NOMO-1 (cell line): ENCODE results near the gene PVALEF.
A peak's percentile ranks its signal among the peaks of the same experiment; 100 is the strongest.

Experiments
- DNase-seq, 2 experiments: peaks; one replicate each; lab custom pipeline; 2025; ENCODE audit not compliant: unreplicated experiment in 2 of 2; lab: John Stamatoyannopoulos, UW

PVALEF gene

GRCh38 chr17:81128338-81128737 is 37.0 kb upstream of the PVALEF start:
- no peak for DNase-seq

- DNase-seq = no peak
Observed at GRCh38 chr17:81128774-81129173, 36.5 kb upstream of the PVALEF start.

GRCh38 chr17:81129289-81129688 is 36.0 kb upstream of the PVALEF start:
- DNase-seq = no peak

- DNase-seq = no peak
Observed at GRCh38 chr17:81129711-81130367, 35.5 kb upstream of the PVALEF start.

DNA sequence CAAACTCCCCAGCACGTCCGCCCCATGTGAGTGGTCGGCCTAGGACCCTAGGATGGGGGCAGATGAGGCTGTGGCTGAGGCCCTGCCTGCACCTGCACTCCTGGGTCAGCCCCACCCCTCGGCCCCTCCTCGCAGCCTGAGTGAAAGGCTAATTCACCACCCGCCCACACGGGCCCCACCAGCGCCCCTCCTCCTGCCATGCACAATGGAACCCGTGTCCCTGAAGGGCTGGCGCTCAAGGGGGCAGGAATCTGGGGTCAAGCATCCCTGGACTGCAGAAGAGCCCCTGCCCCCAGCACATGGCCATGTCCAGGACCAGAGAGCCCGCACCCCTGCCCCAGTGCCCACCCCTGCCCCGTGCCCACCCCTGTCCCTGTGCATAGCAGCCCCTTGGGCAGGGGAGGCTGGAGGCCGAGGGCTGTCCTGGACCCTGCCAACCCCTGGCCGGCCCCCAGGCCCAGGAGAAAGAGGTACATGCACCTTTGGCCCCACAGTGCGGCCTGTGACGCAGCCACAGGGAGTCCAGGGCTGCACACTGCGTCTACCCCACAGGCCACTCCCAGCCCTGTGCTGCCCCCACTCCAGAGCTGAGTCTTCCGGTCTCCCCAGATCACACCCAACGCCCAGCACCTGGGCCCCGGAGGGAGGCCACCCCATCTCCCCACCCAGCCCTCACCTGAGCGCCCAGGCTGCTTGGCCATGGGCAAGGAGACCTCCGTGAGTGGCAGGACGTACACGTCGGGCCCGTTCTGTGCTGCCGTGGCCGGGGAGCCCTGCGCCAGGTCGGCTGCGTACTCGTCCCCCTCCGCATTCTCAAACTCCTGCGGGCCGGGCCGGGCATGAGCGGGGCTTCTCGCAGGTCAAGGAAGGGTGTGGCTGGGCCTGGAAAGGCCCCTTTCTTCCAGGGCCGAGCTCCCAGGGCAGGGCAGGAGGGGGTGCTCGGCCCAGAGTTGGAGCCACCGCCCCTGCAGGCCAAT is 34.6 kb upstream of the PVALEF start:
- DNase-seq = no peak

GRCh38 chr17:81131486-81132196 is 33.7 kb upstream of the PVALEF start:
- DNase-seq = no peak

- DNase-seq = no peak
Observed at GRCh38 chr17:81132197-81132540, 33.1 kb upstream of the PVALEF start.

DNA sequence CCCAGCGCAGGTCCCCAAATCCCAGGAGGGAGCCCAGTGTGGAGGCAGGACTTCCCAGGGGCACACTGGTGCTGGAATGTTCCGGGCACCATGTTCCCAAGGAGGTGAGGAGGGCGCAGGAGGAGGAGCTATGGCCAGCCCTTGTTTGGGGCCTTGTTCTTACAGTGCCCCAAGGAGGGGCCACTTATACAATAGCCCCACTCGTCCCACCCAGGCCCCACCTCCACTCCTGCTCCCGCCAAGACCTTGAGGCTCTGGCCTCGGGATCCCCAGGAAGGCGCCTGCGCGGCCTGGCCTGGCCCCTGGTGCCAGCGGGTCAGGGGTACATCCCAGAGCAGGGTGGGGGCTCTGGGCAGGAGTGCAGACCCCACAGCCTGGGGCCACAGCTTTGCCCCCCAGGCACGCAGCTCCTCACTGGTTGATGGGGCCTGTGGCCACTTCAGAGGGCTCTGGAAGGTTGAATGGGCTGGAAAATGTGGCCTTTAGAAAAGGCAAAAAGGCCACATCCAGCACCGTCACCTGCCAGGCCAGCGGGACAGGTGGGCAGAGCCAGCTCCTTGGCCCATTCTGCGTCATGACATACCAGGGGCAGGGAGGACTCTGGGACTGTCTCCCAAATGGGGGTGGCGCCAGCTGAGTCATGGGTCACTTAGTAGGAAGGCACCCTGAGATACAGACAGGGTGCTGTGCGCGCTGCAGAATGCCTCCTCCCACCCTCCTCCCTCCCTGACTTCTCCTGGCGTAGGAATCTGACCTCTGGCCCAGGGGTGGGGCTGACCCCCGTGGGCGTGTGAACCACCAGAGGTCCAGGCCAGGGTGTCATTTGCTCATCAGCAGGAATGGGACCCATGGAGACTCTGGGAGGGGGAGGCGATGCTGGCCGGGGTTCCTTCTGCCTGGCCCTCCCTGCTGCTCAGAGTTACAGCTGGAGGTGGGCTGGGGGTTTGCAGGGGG is 32.3 kb upstream of the PVALEF start:
- DNase-seq = no peak

- DNase-seq = no peak
Observed at GRCh38 chr17:81134064-81134781, 31.1 kb upstream of the PVALEF start.

DNA sequence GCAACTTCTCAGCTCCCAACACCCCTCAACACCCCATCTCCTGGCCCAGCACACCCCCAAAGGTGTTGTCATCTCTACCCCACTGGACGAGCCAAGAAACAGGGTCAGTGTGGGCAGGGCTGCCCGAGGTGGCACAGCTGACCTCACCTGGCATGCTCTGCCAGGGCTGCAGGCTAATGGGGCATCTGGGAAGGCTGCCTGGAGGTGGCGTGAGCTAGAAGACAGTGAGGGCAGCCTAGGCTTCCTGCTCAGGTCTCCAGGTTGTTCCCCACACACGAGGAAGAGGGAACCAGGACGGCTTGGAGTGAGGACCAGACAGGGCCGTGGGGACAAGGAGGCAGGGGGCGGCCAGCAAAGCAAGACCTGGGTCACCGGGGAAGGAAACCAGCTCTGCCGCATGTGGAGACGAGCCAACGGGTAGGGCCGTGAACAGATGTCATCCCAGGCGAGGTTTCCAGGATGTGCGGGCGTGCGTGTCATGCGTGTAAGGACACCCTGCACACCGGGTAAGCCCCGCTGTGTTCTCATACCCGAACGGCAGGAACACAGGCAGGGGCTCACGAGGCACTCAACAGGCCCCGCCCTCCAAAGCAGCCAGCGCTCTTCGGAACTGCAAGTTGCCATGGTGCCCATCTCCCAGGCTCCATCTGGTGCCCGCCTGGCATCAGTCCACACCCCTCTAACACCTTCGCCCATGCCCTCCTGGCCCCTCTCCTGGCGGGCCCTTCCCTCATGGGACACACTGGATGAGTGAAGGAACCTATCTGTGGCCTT is 29.6 kb upstream of the PVALEF start:
- no peak for DNase-seq

DNA sequence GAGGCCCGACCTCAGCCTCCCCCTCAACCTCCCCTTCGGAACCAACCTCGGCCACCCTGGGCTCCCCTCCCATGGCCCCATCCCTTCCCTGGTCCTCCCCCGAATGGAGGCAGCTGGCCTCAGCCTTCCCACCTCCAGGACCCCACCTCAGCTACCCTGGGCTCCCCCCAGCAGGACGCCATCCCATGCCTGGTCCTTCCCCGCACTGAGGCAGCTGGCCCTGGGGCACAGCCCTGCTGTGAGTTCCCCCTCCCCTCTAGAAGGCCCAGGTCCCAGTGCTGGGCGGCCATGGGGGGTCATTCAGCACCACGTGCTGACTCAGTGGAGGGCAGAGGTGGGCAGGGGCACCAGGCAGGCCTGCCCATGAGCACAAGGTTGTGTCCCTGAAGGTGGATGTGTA is 28.9 kb upstream of the PVALEF start:
- no peak for DNase-seq

- DNase-seq = no peak
Observed at GRCh38 chr17:81137248-81137647, 28.1 kb upstream of the PVALEF start.

DNA sequence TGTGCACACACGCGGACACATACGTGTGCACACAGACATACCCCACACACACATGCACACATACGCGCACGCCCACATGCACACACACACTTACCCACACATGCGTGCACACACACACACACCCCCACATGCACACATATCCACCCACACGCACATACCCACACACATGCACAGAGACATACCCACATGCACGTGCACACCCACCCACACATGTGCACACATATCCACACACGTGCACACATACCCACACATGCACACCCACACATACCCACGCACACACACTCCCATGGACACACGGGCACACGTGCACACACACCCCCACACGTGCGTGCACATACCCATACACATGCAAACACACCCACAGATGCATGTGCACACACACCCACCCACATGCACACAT is 27.2 kb upstream of the PVALEF start:
- DNase-seq = no peak

GRCh38 chr17:81138500-81138899 is 26.8 kb upstream of the PVALEF start:
- no peak for DNase-seq

DNA sequence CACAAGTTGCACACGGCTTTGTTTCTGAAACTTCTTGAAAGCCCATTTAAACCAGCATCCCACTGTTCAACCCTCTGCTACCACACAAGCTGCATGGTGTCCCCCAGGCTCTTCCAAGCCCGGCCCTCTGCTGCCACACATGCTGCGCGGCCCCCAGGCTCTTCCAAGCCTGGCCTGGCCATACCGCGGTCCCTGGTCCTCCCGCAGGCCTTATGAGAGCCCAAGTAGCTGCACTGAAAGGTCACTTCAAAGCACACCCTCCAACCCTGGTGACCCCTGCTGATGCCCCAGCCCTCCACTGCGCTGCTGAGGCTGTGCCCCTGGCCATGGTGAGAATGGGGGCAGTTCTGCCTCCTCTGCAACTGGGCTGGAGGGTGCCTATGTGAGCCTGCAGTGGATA is 25.9 kb upstream of the PVALEF start:
- no peak for DNase-seq

GRCh38 chr17:81140018-81140417 is 25.3 kb upstream of the PVALEF start:
- DNase-seq = no peak

GRCh38 chr17:81140695-81141094 is 24.6 kb upstream of the PVALEF start:
- DNase-seq = no peak

DNA sequence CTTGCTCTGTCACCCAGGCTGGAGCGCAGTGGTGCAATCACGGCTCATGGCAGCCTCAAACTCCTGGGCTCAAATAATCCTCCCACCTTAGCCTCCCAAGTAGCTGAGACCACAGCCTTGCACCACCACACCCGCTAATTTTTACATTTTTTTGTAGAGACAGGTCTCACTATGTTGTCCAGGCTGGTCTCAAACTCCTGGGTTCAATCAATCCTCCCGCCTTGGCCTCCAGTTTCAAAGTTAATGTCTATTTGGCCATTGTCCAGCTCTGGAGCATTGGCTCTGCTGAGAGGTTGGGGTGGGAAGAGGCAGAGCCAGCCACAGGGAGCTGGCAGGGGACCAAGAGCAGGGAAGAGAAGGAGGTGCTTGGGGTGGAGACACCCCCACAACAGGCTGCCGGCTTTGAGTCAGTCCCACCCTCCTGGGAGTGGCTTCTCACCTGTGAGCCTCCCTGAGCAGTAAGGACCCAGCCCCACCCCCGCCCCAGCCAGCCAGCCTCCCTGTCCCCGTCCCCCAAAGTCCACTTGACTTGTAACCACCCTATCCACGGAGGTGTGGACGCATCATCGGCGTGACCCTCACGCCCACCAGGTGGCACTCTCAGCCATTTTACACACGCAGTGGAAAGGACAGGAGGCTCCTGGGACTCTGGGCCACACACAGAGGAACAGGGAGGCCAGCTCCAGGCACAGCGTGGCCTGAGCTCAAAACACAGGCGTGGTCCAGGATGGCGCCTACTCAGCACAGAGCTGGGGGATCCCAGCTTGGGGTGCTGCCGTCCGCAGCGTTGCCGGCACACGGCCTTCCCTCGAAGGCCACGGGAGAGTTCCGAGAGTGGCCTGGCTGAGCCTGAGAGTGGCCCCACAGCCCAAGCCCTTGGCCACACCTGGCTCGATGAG is 22.8 kb upstream of the PVALEF start:
- DNase-seq = peak; percentile 56 to 67
